ENCODE data around the gene COL27A1. TPM values are rescaled to one million over a fixed set of nuclear protein-coding genes. Genes with fewer than 3 reads are reported as not detected.

Gene COL27A1
- polyA plus RNA-seq, 4 donors, result 27.1 to 57.4 (median 42.7) TPM

DNA sequence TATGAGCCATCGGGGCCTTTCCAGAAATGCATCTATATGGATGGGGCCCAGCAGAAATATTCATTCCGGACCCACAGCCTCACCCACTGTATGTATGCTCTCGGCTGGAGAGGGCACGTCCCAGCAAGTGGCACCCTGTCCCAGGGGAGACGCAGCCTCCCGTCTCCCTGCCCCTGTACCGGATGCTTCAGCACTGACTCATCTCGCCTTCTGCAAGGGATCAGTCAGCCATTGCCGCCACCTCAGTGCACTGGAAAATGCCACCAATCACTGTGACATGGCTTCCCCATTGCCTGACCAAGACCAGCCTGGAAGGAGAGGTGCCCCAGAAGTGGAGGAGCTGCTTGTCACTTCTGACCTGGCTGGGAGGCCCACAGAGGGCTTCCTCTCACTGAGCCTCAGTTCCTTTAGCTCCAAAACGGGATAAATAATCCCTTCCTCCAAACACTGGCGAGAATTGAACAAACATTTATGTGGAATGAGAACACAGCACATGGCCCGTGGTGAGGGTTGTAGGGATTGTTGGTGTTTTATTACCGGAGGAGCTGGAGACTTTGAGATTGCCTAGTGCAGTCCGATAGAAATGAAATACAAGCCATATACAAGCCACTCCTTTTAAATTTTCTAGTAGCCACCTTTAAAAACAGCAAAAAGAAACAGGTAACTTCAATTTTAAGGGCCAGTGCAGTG is 123.7 kb downstream of the COL27A1 start:
- DNase-seq (ENCODE audit: low read depth in 4 of 4, low spot score in 2 of 4), result no peak

- DNase-seq (ENCODE audit: low read depth in 4 of 4, low spot score in 2 of 4), result no peak
Measured at GRCh38 chr9:114279693-114280092, 124.4 kb downstream of the COL27A1 start.

- DNase-seq (ENCODE audit: low read depth in 4 of 4, low spot score in 2 of 4), result no peak
Measured at GRCh38 chr9:114280636-114281472, 125.5 kb downstream of the COL27A1 start.

DNA sequence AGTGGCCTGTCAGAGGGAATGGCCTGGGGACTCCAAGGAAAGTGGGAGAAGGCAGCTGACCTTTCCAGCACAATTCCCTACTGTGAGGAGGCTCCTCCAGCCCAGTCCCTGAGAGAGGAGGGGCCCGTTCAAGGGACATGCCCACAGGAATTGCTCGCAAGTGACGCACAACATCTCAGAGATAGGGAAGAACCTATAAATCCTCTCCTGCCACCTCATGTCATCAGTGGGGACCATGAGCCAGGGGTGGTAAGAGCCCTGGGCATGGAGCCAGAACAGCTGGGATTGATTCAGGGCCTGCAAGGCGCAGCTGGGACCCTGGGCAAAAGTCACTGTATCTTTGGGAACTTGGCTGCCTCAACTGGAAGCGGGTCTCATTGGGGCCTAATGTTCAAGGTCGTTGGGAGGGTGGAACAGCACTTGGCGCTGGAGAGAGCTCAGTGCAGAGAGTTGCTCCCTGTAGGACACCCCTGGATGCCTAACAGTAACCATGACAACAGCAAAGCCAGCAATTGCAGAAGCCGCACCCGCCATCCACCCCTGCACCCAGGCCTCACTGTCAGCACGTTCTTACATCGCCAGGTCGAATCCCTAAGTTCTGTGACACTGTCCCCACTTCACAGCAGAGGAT is 126.3 kb downstream of the COL27A1 start:
- DNase-seq (ENCODE audit: low read depth in 4 of 4, low spot score in 2 of 4), result no peak

DNA sequence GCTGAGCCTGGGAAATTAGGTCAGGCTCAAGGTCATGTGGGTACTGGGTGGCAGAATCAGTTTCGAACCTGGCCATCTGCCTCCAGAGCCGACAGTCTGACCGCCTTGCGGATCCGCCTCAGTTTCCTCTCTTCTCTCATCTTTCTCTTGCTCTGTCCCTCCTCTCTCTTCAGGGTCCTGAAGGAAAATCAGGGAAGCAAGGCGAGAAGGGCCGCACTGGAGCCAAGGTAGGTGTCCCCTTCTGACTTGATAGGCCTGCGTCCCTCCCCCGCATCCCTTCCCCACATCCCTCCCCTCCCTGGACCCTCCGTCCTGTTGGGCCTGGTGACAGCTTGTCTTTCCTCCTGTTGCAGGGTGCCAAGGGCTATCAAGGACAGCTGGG is 126.8 kb downstream of the COL27A1 start:
- no peak for DNase-seq (ENCODE audit: low read depth in 4 of 4, low spot score in 2 of 4)

DNA sequence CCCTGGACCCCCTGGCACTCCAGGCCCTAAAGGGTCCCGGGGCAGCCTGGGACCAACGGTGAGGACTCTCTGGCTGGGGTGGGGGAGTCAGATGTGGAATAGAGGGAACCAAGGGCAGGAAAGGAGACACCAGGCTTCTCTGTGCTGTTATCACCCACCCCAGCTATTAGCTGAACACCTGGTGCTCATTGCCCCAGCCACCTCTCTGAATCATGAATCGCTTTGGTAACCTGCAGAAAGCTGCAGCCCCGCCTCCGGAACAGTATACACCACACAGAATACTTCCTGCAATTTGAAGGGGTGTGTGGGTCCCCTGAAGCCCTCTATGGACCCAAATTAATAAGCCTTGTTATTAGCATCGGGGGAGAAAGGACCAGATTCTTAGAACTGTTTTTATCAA is 127.2 kb downstream of the COL27A1 start:
- no peak for DNase-seq (ENCODE audit: low read depth in 4 of 4, low spot score in 2 of 4)

GRCh38 chr9:114282926-114283325 is 127.6 kb downstream of the COL27A1 start:
- DNase-seq (ENCODE audit: low read depth in 4 of 4, low spot score in 2 of 4), result no peak

- DNase-seq (ENCODE audit: low read depth in 4 of 4, low spot score in 2 of 4), result no peak
Measured at GRCh38 chr9:114283551-114284111, 128.3 kb downstream of the COL27A1 start.

- DNase-seq (ENCODE audit: low read depth in 4 of 4, low spot score in 2 of 4), result no peak
Measured at GRCh38 chr9:114284316-114285060, 129.2 kb downstream of the COL27A1 start.

DNA sequence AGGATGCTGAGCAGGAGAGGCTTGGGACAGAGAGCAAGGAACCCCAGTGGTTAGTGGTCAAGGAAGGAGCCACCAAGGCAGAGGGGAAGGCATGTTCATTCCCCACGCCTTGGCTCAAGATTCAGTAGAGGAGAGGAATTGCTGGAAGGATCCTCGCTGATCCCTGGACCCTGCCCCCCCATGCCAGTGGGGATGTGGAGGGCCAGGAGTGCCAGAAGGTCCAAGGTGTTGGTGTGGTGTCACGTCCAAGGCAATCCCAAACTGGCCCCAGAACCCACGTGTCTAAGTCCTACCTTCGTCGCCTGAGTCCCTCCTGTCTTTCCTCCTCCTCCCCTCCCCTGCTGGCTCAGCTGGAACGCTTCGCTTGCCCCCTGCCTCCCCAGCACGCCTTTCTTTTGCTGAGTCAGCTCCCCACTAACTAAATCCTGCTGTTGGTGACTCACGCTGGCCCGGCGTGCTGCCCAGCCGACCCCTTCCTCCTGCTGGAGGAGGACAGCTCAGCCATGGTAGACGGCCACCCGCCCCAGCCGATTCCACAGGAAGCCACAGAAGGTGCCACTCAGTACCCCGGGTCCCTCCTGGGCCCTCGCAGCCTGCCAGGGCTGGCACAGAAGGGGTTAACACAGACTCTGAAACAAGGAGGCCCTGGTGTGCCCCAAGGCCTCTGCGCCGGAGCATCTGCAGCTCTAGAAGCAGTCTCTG is 130.0 kb downstream of the COL27A1 start:
- no peak for DNase-seq (ENCODE audit: low read depth in 4 of 4, low spot score in 2 of 4)

DNA sequence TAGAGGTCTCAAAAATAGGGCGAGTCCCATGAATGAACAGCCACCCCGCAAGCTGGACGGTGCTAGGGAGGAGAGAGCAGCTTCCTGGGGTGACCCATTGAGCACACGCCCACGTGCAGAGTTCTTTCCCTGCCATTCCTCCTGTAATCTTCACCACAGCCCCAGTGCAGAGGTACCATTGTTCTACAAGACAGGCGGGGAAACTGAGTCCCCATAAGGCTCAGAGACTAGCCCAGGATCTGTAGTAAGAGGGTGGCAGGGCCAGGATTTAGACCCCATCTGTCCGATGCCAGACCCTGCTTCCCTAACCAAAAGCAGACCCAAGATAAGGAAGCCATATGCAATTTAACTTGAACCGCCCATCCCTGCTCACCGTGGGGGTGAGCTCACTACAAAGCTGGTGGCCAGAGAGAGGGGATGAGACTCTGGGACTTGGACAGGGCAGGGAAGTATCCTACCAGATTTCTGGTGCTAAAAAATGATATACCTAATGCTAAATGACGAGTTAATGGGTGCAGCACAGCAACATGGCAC is 130.9 kb downstream of the COL27A1 start:
- no peak for DNase-seq (ENCODE audit: low read depth in 4 of 4, low spot score in 2 of 4)

DNA sequence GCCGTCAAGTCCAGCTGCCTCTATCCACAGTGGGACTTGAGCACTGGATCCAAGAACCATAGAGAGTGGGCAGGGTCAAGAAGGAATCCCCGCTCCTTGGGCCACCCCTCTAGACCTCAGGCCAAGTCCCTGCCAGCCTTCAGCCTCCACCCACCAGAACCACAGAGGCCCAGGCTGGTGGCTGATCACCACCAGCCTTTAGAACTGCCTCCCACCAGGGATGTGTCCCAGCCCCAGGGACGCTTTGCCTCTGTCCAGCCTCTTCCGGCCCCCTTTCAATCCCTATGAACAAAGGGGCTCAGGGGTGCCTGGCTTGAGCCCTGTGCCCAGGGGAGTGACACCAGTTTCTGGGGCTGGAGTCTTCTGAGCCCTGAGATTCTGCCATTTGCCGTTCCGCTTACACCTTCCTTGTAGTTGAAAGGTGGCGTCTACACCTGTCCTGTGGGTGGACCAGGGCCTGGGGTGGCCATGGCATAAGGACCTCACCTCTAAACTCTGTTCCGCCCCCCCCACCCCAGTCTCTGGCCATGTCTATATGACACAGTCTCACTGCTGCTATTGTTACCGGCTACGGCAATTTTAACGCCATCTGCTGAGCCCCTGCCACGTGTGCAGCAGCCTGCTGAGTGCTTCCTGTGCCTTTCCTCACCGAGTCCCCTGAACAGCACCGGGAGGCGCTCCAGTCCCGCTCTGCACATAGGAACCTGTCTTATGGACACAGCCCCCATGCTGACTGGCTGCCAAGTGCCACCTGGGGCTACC is 131.8 kb downstream of the COL27A1 start:
- no peak for DNase-seq (ENCODE audit: low read depth in 4 of 4, low spot score in 2 of 4)

DNA sequence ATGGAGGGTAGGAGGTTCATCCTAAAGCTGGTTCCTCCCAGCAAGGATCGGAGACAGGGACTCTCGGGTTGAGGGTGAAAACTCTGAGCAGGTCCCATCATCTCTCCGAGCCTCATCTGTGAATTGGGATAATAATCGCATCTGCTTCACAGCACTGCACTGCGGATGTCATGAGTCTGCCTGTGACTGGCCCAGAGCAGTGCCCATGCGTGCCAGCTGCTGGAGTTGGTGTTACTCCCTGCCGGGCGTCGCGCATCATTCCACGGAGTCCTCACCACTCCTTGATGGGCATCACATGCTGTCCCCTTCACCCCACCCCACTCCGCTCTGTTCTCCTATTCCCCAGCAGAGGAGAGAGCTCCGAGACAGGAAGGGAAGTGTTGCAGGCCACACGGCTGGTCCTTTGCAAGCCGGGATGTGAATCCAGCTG is 132.4 kb downstream of the COL27A1 start:
- no peak for DNase-seq (ENCODE audit: low read depth in 4 of 4, low spot score in 2 of 4)

DNA sequence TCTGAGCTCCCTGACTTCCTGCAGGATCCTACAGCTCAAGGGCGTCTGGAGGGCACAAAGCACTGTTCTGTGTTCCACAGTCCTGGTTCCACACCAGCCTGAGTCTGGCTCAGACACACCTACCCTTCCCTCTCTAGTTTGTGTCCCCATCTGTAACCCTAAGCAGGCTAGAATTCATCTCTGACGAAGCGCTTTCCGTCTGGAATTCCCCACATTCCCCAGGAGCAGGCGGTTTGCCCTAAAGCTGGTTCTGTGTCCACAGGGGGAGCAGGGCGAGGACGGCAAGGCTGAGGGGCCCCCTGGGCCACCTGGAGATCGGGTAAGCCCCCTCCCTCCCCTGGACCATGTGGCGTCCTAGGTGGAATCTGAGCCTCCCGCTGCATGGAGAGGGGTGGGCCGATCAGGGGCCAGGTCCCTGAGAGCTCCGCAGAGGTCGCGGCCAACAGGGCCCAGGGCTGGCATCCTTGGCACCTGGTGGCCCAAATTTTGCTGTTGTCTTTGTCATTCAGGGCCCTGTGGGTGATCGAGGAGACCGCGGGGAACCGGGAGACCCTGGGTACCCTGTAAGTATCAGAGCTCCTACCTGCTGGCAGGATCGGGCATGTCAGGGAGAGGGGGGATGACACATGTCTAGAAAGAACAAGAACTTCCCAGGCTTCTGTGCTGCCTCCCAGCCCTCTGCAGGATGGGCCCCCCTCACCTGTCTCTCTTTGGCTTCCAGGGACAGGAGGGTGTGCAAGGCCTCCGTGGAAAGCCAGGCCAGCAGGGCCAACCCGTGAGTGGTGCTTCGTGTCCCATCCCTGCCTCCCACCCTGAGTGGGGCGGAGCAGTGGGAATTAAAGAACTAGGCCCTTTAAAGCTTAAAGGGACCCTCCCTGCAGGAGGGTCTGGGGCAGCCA is 133.1 kb downstream of the COL27A1 start:
- DNase-seq (ENCODE audit: low read depth in 4 of 4, low spot score in 2 of 4), result no peak

DNA sequence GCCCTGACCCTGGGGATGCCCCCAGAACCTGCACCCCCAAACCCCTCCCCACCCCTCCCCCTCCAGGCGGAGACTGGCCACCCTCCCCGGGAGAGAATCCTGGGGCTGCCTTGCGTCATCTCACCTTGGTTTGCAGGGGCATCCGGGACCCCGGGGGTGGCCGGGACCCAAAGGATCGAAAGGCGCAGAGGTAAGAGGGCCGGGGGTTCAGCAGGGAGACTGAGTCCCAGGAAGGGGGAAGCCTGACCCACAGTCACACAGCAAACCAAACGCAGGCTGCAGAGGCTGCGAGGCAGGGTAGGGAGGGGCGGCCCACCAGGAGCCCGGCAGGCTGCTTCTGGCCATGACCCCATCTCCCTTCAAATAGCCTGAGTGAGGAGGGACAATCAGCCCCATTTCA is 133.8 kb downstream of the COL27A1 start:
- no peak for DNase-seq (ENCODE audit: low read depth in 4 of 4, low spot score in 2 of 4)

GRCh38 chr9:114289571-114290481 is 134.5 kb downstream of the COL27A1 start:
- DNase-seq (ENCODE audit: low read depth in 4 of 4, low spot score in 2 of 4), result no peak

GRCh38 chr9:114290561-114290986 is 135.2 kb downstream of the COL27A1 start:
- no peak for DNase-seq (ENCODE audit: low read depth in 4 of 4, low spot score in 2 of 4)
